ENCODE results near the gene NHP2.
A peak's percentile ranks its signal among the peaks of the same experiment; 100 is the strongest.
"Not testable (repeated sequence)": the region's sequence is repeated elsewhere in the genome, so short reads cannot be mapped to it uniquely, and the experiment has no call there.

The NHP2 gene

DNA sequence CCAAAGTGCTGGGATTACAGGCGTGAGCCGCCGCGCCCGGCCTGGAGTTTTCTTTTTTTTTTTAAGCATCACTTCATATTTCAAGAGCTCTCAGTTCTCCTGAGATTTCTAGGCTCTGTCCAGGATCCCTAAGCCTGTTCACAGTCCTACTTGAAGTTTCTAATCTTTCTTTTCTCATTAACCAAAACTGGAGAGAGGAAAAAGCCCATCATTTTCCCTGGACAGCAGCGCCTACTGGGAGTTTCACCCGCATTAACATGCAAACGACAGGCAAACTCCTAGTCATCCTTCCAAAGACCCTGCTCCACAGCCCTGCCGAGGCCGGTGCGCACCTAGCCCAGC is 23.5 kb downstream of the NHP2 start:
- not testable (repeated sequence) for DNase-seq

DNA sequence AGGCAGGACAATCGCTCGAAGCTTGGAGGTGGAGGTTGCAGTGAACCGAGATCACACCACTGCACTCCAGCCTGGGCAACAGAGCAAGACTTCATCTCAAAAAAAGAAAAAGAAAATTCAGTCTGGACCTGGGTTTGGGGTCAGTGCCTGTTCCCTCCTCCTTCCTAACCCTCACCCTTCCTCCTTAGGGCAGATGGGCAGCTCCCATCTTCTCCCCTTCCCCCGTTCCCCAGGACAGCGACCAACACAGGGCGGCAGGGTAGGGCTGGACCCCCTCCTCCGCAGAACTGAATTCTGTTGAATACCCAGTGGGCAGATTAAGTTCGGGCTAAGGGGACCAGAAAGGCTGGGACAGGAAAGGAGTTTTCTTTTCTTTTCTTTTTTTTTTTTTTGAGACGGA is 24.4 kb downstream of the NHP2 start:
- no peak for DNase-seq

DNA sequence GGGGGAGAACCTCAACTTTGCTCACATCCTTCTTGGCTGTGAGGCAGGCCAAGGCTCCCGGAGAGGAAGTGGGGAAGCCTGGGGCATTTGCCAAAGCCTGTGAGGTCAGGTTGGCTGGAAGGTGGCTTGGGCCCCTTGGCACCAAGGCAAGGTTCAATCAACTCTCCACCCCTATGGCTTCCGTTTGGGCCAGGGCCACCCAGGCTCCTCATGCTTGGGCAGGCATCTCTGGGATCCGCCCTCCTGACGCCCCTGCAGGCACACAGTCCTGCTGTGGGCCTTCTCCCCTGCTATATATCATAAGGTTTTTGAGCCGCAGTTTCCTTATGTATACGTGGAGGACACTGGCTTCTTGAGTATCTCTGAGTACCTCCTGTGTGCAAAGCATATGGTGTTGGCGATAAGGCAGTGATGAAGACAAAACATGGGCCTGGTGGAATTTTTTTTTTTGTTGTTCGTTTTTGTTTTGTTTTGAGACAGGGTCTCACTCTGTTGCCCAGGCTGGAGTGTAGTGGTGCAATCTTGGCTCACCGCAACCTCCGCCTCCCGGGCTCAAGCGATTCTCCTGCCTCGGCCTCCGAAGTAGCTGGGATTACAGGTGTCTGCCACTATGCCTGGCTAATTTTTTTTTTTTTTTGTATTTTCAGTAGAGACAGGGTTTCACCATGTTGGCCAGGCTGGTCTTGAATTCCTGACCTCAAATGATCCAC is 26.2 kb downstream of the NHP2 start:
- not testable (repeated sequence) for DNase-seq

DNA sequence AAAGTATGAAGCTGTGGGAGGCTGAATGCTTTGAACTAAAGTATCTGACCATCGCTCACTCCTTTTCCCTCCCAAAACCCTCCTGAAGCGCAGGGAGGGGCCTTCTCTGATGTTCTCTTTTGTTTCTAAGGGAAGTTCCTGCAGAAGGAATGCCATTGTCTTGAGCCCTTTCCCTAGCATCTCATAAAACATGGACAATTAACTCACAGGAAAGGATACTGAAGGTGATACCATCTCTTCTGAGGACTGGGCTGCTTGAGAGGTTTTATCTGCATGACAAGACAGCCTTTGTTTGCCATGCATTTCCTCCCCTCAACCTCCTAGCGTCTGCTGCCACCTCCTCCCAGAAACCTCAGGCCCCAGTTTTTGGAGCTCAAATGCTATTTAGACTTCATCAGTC is 27.1 kb downstream of the NHP2 start:
- DNase-seq = no peak

DNA sequence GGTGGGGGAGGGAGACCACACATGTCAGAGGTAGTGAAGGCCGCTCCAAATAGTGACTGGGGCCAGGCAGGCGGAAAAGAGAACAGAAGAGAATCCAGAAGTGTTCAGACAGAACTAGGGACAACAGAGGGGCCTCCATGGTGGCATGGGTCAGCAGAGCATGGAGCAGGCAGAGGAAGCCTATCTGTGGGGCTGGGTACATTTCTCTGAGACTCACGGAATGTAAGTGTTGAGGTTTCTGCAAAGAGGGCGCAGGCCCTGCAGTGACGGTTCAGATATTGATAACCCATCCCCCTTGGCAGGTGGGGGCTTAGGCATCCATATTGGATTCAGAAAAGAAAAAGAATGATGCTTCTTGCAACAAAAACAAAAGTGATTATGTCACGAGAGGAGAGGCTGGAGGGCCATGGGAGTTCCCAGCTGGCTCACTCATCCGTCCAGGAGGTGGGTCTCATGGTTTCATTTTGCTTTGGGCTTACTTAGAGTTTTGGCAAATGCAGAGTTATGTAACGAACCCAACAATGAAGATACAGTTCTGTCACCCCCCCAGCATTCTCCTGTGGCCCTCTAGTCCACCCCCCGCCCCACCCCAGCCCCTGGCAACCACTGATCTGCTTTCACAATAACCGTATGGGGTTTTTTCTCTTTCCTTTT is 28.3 kb downstream of the NHP2 start:
- DNase-seq = no peak

DNA sequence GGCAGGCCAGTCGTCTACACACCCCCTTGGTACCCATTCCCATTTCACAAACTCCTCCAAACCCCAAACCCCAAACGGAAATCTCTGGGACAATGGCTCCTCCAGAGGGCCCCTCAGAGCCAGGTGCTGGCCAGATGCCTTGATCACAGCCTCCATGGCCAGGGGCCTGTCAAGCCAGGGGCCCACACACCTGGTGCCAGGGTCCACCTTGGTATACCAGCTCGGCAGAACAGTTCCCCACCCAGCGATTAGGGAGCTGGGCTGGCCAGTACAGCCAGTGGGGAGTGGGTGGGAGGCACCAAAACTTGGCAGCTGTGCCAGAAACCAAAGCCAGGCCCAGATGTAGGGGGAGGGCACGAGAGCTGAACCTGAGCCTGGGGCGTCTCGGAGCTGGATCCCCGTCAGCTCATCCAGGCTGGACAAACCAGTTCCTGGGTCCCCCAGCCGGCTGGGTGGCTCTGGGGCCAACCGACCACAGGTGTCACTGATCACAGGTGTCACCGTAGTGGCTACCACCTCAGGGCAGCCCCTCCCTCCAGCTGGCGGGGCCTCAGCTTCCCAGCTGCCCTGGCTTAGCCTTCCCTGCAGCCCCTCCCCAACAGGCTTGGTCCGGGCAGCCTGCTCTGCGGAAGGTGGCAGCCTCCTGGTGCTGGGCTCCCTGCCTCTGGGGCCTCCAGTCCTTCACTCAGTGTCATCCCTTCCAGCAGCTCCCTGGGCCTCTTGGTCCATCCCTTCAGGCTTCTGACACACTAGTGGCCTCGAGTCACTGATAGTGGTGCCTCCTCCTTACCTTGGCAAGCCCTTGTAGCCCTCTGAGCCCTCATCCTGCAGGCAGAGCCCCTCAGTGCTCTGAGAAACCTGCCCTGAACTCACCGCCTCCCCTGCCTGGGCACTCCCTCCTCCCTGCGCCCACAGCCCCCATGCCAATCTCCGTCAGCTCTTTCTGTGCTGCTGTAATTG is 29.4 kb downstream of the NHP2 start:
- DNase-seq = no peak

DNA sequence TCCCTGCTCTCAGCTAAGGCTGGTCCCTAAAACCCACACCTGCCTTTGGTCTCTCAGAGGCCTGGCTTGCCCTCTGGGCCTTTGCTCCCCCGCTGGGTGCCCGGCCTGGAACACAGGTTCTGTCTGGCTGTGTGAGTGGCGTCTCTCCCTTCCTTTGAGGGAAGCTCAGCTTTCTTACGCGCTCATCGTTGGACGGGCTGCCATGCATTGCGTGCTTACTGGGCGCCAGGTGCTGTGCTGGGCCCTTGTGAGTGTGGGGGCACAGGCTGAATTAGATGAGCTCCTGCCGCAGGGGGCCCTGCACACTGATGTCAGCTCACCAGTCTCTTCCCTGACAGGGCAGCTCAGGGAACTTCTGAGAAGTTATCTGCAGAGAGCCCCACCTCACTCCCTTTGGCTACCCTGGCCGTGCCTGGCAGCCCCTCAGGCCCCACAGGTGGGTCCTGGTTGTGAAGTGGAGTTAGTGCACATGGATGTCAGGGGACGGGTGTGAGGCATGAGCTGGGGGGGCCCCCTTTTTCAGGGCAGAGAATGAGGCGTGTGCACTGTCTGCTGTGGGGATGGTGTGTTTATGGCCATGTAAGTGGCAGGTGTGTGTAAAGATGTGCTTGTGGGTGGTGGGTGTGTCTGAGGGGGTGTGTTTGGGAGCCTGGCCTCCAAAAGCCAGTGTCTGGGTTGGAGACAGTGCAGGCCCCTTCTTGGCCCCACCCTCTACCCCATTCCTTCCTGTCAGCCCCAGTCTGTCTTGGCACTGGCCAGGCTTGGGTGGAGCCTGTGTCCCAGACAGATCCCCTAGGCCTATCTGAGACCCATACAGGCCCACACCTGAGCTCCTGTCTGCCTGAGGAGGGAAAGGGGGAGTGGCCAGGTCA is 30.4 kb downstream of the NHP2 start:
- no peak for DNase-seq

DNA sequence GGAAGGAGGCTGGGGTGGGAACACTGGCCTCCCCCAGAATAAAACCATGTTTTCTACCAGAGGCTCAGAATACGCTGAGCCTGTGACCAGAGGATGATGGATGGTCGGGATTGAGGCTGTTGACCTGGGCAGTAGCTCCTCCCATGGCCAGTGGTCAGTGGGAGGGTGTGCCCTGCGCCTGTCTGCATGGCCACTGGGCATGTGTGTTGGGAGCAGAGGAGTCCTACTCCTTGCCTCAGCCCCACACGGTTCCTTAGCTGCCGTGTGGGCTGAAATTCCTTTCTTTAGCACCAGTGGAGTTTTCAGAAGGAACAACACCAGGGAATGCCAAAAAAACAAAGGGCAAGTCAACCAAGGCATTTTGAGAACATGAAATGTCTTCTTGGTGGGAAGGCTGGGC is 31.3 kb downstream of the NHP2 start:
- no peak for DNase-seq

DNA sequence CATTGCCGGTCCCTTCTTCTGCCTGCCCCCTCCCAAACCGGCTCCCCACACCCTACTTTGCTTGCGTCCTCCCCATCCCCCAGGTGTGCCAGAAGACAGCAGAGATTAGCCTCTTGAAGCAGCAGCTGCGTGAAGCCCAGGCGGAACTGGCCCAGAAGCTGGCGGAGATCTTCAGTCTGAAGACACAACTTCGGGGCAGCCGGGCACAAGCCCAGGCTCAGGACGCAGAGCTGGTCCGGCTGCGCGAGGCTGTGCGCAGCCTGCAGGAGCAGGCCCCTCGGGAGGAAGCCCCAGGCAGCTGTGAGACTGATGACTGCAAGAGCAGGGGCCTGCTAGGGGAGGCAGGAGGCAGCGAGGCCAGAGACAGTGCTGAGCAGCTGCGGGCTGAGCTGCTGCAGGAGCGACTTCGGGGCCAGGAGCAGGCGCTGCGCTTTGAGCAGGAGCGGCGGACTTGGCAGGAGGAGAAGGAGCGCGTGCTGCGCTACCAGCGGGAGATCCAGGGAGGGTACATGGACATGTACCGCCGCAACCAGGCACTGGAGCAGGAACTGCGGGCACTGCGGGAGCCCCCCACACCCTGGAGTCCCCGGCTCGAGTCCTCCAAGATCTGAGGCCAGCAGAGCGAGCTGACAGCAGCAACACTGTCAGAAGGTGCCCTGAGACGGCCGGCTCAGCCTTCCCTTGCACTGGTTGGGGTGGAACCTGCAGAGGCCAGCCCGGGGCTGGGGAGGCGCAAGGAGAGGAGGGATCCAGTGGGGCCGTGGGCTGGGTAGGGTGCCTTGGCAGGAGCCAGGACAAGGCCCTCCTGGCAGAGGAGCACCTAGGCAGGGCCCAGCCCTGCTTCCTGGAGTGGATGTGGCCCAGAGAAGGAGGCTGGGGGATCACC is 32.1 kb downstream of the NHP2 start:
- no peak for DNase-seq

DNA sequence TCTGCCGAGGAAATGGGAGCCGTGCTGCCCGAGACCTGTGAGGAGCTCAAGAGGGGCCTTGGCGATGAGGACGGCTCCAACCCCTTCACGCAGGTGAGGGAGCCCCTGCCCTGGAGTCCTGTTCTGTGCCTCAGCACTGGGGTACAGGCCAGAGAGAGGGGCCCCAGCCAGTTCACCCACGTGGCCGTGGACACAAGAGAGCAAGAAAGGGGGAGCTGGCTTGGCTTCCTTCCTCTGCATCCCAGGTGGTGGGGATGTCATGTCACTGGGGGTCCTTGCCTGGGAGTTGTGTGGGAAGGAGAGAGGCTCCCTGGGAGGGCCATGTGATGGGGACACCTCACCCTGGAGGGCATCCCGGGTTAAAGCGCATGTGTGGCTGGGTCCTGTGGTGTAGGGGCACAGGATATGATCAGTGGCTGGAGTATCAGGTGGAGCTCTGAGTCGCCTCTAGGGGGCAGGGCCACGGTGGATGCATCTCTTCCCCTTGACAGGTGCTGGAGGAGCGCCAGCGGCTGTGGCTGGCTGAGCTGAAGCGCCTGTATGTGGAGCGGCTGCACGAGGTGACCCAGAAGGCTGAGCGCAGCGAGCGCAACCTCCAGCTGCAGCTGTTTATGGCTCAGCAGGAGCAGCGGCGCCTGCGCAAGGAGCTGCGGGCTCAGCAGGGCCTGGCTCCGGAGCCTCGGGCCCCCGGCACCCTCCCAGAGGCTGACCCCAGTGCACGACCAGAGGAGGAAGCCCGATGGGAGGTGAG is 32.9 kb downstream of the NHP2 start:
- DNase-seq = peak; percentile 16

DNA sequence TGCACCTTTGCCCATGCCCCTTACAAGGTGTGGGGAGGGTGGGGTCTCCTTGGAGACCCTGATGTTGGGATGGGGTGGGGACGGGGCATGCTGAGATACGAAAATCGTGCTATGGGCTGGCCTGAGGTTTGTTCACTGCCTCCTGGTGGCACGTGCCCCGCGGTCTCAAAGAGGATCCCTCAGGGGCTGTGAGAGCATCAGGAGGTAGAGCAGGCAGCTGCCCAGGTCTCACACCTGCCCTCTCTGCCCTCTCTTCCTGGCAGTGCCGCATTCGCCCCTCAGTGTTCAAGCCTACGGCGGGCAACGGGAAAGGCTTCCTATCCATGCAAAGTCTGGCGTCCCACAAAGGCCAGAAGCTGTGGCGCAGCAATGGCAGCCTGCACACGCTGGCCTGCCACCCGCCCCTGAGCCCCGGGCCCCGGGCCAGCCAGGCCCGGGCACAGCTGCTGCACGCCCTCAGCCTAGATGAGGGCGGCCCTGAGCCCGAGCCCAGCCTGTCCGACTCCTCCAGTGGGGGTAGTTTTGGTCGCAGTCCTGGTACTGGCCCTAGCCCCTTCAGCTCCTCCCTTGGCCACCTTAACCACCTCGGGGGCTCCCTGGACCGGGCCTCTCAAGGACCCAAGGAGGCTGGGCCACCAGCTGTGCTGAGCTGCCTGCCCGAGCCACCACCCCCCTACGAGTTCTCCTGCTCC is 33.6 kb downstream of the NHP2 start:
- DNase-seq = no peak

DNA sequence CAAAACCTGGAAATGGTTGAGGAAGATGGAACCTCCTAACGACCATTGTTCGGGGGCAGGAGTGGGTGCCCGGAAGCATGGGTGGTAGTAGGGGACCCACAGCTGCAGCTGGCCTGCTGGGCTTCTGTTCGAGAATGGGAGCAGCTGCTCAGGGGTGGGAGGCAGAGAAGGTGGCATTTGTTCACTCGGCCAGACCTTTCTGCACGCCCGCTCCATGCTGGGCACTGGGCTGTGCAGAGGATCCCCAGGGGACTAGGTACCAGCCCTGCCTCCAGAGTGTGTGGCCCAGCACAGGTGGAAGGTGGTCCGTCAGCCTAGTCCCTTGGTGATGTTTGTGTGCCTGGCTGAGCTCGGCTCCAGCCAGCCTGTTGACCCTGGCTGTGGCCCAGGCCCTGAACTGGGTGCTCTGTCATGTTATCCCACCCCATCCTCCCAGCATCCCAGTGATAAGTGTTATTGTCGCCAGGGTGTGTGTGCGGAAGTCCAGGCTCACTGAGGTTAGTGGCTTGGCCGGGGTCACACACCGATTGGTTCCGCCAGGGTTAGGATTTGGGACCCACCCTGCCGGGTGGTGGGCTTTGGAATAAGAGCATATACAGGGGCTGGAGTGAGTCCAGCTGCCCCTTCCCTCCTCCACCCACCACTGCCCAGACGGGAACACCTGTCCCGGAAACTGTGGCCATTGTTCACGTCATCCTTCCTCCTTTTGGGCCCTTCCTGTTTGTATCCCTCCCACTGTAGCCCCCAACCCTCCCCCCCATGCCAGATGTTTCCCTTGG is 35.6 kb downstream of the NHP2 start:
- DNase-seq = no peak

DNA sequence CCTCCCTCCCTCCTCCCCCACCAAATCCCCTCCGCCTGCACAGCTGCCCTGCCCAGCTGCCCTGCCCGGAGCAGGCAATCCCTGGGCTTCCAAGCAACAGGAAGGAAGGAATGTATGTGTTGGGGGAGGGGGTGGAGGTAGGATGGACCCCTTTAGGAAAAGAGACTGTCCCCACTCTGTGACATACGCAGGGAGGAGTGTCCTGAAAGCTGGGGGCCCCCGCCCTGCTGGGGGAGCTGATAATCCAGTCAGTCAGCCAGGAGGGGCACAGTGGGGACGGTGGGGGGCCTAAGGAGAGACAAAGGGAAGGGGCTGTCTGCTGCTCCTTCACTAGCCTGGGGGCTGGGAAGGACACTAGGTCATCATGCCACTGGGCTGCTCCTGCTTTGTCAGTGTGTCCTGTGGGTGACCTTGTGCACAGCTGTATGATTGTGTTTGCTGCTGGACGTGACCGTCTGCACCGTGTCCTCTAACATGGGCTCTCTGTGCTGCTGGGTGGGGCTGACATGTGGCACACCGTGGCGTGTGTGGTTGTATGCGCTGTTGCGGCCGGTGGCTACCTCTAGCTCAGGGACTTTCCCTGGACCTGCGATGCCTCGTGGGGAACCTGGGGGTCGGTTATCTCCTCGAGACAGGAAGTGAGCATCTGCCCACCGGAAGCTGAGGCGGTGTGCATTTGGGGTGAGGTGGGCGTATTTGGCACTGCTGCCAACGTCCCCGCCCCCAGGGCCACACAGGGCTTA is 37.4 kb downstream of the NHP2 start:
- DNase-seq = no peak

DNA sequence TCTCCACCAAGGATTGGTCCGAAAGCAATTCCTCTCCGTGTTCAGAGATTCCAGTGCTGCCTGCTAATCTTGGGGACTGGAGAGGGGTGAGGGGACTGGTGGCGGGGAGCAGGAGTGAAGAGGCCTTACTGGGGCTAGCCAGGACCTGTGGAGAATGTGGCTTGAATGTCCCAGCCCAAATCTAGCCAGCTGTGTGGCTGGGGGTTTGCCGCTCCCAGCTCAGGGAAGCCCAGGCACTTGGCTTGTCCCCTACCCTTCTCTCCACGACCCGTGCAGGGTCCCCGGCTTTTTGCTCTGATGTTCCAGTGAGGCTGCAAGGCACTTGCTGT is 37.9 kb downstream of the NHP2 start:
- DNase-seq = no peak

DNA sequence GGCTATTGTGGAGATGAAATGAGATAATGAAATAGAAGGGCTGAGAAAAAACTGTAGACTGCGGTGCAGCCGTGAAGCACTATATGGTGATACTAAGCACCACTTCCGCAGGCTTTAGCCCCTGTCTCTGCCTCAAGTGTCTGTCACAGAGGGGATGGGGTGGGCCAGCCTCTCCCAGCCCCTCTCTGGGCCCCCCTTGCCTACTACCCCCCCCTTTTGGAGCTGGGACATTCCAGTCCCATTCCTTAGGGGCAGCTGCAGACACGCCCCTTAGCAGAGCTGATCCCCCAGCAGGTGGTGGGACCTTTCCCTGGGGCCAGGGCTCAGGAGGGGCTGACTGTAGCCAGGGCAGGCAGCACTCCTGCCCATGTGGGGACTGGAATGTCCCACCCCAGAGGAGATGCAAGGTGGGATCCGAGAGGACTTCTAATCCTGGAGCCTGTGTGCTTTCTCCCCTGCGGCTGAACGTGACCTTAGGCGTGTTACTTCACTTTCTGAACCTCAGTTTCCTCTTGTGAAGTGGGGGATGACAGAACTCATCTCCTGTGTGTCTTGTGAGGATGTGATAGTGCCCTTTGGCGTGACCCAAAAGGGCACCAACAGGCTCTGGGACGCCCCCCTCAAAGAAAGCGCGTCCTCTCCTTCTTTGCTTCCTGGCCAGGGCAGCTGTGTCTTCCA is 38.4 kb downstream of the NHP2 start:
- DNase-seq = no peak

DNA sequence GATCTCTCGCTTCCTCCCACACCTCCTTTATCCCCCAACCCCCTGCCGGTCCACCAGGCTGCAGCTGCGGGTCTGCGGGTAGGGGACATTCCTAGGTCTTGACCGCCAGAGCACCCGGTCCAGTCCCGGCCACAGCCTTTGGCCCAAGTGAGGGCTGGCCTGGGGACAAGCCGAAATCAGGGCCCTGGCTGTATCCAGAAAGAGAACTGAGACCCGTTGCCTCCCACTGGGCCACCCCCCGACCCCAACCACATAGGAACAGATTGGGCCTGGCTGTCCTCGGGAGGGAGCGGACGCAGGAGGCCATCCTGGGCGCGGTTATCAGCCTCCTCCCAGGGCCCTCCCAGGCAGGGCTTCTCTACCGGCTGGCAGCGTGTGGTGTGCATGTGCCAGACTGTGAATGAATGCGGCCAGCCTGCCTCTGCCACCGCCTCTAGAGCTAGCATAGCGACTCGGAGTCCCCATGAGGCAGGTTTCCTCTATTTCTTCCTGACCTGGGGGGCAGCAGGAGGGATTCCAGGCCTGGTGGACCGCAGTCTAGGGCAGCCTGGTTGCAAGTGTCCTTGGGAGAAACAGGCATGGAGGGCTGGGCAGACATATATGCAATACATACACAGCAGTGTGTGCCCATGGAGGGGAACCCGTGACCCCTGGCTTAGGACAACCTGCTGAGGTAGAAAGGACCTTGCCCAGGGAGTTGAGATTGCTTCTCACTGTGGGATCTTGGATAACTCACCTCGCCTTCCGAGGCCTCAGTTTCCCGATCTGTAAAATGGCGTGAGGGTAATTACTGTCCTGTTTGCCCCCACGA is 39.2 kb downstream of the NHP2 start:
- no peak for DNase-seq

DNA sequence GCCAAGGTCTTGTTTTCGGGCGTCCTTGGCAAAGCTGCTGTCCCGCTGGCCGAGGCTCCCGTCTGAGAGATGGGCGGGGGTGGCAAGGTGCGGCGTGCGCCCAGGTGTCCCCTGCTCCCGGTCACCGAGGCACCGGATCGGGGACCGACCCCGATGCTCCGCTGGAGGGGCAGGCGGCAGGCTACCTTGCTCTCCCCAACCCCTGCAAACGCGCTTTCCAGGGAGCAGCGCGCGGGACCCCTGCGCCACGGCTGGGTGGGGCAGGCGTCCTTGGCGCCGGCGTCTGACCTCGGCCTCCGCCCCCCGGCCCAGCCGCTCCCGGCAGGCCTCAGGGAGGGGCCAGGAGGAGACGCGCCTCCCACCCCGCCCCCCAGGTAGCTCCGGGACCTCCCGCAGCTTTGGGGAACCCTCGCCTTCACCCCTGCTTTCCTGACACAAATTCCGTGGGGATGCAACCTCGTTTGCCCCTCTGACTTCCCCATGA is 39.8 kb downstream of the NHP2 start:
- no peak for DNase-seq

Measured in SIG-M5 (cell line).